22Rv1 (cell line): ENCODE data around the gene PCP4.
A peak's percentile ranks its signal among the peaks of the same experiment; 100 is the strongest.

Experiments
- H3K27ac ChIP-seq: fragments of 450-650 bp; 2 replicates; pipeline ENCODE4 v1.5.1; 2017
- ZFX ChIP-seq: fragments of 450-650 bp; IDR thresholded peaks from 2 replicates; pipeline ENCODE4 v1.6.1; 2017; ENCODE audit warnings: antibody characterized with exemption, borderline replicate concordance
- TF ChIP-seq, protein P1 (sequence below): fragments of 450-650 bp; IDR thresholded peaks from 2 replicates; pipeline ENCODE4 v1.5.1; 2017; ENCODE audit warnings: mild to moderate bottlenecking

Gene PCP4

DNA sequence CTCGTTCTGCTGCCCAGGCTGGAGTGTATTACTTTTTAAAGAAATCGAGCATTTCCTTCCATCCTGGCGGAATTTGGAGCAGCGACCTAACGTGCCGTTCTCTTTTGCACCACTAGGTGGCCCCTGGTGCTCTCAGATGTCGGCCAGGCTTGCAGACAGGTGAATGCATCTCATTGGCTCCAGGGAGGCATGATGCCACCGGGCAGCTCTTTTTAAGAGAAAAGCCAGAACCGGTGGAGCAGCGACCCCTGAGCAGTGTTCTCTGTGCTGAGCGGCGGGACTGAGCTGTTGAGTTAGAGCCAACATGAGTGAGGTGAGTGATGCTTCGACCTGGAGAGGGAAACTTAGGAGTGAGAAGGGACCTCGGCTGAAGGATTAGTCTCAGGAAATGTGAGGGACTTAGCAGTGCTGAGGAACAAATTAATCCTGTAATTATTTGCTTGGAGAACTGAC is at the start of gene PCP4:
PCP4 (plus strand) TSS at position 241 of the 453 bp plus-strand sequence; CDS start at position 305, 64 bp downstream.
- TF ChIP-seq, protein P1, sequence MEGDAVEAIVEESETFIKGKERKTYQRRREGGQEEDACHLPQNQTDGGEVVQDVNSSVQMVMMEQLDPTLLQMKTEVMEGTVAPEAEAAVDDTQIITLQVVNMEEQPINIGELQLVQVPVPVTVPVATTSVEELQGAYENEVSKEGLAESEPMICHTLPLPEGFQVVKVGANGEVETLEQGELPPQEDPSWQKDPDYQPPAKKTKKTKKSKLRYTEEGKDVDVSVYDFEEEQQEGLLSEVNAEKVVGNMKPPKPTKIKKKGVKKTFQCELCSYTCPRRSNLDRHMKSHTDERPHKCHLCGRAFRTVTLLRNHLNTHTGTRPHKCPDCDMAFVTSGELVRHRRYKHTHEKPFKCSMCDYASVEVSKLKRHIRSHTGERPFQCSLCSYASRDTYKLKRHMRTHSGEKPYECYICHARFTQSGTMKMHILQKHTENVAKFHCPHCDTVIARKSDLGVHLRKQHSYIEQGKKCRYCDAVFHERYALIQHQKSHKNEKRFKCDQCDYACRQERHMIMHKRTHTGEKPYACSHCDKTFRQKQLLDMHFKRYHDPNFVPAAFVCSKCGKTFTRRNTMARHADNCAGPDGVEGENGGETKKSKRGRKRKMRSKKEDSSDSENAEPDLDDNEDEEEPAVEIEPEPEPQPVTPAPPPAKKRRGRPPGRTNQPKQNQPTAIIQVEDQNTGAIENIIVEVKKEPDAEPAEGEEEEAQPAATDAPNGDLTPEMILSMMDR = peak; percentile 94
- TF ChIP-seq ZFX = no peak
- no peak within 1 kb of the TSS for H3K27ac ChIP-seq

DNA sequence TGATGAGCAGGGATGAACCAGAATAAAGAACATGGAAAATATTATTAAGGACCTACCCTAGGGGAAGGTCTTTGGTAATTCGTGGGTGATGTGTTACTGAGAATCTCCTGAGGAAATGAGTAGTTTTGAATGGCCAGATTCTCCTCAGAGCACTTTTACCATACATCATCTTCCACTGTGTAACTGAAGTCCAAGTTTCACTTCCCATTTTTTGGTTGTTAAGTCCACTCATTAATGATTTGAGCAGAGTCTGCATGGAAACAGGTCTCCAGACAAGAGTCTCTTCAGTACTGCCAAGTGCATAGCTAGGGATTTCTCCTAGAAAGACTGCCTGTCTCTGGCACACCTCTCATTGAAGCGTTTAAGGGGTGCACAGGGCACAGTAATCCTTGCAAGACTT is 48.7 kb upstream of the PCP4 start:
- no peak overlapping the region for H3K27ac ChIP-seq
- TF ChIP-seq, protein P1 = no peak
- TF ChIP-seq ZFX = no peak

DNA sequence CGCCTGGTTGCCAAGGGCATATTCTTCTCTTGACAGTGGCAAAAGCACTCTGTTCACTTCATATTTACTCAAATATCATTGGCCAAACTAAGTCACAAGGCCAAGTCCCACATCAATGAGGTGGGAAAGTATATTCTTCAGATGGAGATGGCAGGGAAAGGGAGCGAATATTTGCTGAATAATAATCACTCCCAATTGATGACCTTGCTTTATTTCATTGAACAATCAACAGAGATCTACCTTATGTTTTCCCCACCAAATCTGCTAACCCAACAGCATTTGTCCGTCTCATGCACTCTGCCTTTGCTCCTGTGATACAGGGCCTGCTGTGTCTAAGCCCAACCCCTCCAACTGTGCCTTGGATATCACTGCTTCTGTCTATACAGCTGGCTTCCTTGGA is 45.2 kb upstream of the PCP4 start:
- no peak overlapping the region for H3K27ac ChIP-seq
- TF ChIP-seq, protein P1 = no peak
- TF ChIP-seq ZFX = no peak

DNA sequence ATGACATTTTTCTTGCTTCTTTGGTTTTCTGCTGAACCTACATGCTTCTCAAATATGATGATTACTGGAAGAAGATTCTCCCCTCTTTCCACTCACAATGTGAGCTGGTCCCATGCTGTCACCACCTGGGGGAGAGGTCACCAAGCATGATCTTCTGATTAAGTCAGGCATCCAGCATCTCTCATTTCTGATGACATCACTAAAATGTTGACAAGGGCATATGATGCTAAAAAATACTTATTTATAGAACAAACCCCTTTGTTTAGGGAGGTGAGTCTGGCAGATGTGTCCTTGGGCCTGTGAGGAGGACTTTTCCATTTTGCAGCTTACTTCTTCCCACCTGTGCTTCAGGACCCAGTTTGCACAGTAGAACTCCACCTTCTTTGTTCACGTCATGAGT is 42.0 kb upstream of the PCP4 start:
- TF ChIP-seq, protein P1 = no peak
- TF ChIP-seq ZFX = no peak
- no peak overlapping the region for H3K27ac ChIP-seq

DNA sequence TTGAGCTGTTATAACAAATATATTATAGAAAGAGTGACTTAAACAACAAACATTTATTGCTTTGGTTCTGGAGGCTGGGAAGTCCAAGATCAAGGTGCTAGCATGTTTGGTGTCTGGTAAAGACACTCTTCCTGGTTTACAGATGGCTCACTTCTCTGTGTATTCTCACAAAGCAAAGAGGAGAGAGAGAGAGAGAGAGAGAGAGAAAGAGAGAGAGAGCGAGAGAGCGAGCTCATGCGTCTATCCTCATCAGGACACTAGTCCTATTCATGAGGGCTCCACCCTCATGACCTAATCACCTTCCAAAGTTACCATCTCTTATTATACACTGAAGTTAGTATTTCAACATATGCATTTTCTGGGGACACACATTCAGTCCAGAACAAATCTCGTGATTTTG is 32.7 kb upstream of the PCP4 start:
- TF ChIP-seq ZFX = no peak
- TF ChIP-seq, protein P1 = no peak
- H3K27ac ChIP-seq = no peak overlapping the region

DNA sequence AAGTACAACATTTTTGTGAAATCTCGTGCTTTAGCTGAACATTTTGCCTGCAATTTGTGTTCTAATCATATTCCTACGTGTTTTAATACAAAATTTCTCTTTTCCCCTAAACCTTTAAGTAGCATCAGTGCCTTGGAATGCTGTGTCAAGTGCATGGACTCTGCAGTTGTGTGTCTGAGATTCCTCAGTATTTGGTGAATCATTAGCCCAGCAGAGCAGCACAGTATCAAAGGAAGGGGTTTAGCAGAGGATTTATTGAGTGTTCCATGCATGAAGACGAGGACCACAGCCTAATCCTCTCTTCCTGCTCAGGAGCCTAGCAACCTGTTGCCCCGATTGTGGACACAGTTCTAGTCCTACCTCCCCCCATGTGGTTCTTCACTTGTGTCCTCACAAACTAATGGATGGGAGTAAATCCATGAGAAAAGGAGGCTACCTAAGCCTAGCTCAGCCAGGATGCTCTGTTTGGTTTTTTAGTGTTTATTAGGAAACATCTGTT is 29.3 kb upstream of the PCP4 start:
- no peak overlapping the region for H3K27ac ChIP-seq
- TF ChIP-seq ZFX = no peak
- TF ChIP-seq, protein P1 = no peak

DNA sequence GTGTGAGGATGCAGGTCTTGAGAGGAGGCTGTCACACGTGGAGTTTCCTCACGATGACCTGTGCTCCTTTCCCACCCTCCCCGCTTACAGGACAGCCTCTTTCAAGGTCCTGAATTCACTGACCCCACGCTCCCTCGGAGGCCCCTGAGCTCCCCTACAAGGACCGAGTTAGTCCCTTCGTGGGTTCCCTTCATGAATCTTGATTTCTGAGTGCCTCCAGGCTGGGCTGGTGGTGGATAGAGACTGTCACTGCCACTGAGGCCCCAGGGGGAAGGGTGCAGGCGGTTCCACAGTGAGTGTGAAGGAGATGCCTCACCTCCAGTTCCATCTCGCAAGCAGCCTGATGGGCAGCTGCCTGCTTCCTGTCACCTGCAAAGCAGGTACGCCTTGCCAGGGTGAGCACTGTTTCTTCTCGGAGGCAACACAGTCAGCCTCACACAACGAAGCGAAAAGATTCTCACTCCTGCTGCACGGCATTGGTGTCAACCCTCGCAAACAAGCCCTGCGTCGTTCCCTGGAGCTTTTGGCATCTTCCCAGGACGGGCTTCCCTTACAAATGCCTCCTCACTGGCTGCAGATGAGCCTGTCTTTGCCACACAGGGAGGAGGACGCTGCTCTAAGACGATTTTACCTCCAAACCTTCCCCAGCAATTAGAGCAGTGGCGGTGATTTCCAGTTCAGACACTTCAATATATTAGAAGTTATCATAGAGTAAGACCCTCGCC is 26.7 kb upstream of the PCP4 start:
- no peak for TF ChIP-seq ZFX
- TF ChIP-seq, protein P1 = no peak
- H3K27ac ChIP-seq = no peak overlapping the region
